Neural crest cell (in vitro differentiated cells): Measurements from ENCODE around the gene GFRA1. TPM values are rescaled to one million over a fixed set of nuclear protein-coding genes. Genes with fewer than 3 reads are reported as not detected.

Experiments used
- DNase-seq: peaks from one replicate; pipeline ENCODE4 v3.0.0; 2021; ENCODE audit warnings: low read depth, mixed read lengths, low spot score
- H3K27ac Mint-ChIP-seq: one replicate; pipeline ENCODE4 v1.8.0; 2021; ENCODE audit warnings: mild to moderate bottlenecking, mixed read lengths; ENCODE audit not compliant: unreplicated experiment
- H3K27me3 Mint-ChIP-seq: 2 replicates; pipeline ENCODE4 v1.8.0; 2021; ENCODE audit warnings: low read depth, mild to moderate bottlenecking, mixed read lengths
- H3K36me3 Mint-ChIP-seq: 2 replicates; pipeline ENCODE4 v1.8.0; 2021; ENCODE audit warnings: low read depth, mild to moderate bottlenecking, mixed read lengths
- H3K4me1 Mint-ChIP-seq: 2 replicates; pipeline ENCODE4 v1.8.0; 2021; ENCODE audit warnings: mixed read lengths
- H3K4me3 Mint-ChIP-seq: one replicate; pipeline ENCODE4 v1.8.0; 2021; ENCODE audit warnings: mild to moderate bottlenecking, mixed read lengths
- H3K9me3 Mint-ChIP-seq: 2 replicates; pipeline ENCODE4 v1.8.0; 2021; ENCODE audit warnings: mixed read lengths
- total RNA-seq: library from RNA; stranded (reverse); gene quantifications from 2 replicates; pipeline ENCODE4 v1.2.1, GENCODE V29; 2021
- TF ChIP-seq, protein P1 (sequence below): fragments of 200-600 bp; sonication (generic); conservative IDR thresholded peaks from 2 replicates; pipeline ENCODE4 v1.5.0; 2021; ENCODE audit warnings: antibody characterized with exemption, mild to moderate bottlenecking

Gene GFRA1
- total RNA-seq, 1 donor from 2014 or later = 72.4 TPM

GRCh38 chr10:116141855-116142254, 131.2 kb downstream of the GFRA1 start:
- TF ChIP-seq, protein P1, sequence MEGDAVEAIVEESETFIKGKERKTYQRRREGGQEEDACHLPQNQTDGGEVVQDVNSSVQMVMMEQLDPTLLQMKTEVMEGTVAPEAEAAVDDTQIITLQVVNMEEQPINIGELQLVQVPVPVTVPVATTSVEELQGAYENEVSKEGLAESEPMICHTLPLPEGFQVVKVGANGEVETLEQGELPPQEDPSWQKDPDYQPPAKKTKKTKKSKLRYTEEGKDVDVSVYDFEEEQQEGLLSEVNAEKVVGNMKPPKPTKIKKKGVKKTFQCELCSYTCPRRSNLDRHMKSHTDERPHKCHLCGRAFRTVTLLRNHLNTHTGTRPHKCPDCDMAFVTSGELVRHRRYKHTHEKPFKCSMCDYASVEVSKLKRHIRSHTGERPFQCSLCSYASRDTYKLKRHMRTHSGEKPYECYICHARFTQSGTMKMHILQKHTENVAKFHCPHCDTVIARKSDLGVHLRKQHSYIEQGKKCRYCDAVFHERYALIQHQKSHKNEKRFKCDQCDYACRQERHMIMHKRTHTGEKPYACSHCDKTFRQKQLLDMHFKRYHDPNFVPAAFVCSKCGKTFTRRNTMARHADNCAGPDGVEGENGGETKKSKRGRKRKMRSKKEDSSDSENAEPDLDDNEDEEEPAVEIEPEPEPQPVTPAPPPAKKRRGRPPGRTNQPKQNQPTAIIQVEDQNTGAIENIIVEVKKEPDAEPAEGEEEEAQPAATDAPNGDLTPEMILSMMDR = no peak
- H3K9me3 Mint-ChIP-seq = no peaks in the 10 kb centered on the region
- H3K4me3 Mint-ChIP-seq = no peak overlapping the region
- DNase-seq = no peak
- H3K27me3 Mint-ChIP-seq = no peaks in the 10 kb centered on the region
- no peak overlapping the region for H3K27ac Mint-ChIP-seq
- H3K4me1 Mint-ChIP-seq = peaks cover 11% of the 10 kb centered on the region
- peaks cover 3% of the 10 kb centered on the region for H3K36me3 Mint-ChIP-seq

DNA sequence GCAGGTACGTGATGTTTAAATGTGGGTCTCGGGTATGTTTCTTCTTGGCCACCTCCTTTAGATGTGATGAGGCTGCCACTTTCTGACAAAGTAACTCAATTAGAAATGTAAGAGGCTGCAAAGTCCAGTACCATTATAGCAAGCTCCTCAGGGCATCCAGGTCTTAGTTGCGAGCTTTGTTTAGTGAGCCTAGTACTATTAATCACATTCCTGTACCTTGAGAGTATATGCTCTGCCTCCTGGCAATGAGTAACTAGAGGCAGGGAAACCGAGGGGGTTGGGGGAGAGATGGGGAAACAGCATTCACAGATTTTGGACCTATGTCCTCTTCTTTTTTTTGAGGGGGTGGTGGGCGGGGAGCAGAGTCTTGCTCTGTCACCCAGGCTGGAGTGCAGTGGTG, 131.8 kb downstream of the GFRA1 start:
- no peak overlapping the region for H3K4me3 Mint-ChIP-seq
- no peak for DNase-seq
- TF ChIP-seq, protein P1 = no peak
- H3K4me1 Mint-ChIP-seq = peaks cover 5% of the 10 kb centered on the region
- H3K27ac Mint-ChIP-seq = no peak overlapping the region
- no peaks in the 10 kb centered on the region for H3K27me3 Mint-ChIP-seq
- peaks cover 3% of the 10 kb centered on the region for H3K36me3 Mint-ChIP-seq
- H3K9me3 Mint-ChIP-seq = no peaks in the 10 kb centered on the region

GRCh38 chr10:116139886-116140285, 133.1 kb downstream of the GFRA1 start:
- no peak for DNase-seq
- H3K9me3 Mint-ChIP-seq = no peaks in the 10 kb centered on the region
- H3K27me3 Mint-ChIP-seq = no peaks in the 10 kb centered on the region
- peaks cover 4% of the 10 kb centered on the region for H3K4me1 Mint-ChIP-seq
- no peak overlapping the region for H3K4me3 Mint-ChIP-seq
- TF ChIP-seq, protein P1 = no peak
- H3K36me3 Mint-ChIP-seq = peaks cover 3% of the 10 kb centered on the region
- no peak overlapping the region for H3K27ac Mint-ChIP-seq

DNA sequence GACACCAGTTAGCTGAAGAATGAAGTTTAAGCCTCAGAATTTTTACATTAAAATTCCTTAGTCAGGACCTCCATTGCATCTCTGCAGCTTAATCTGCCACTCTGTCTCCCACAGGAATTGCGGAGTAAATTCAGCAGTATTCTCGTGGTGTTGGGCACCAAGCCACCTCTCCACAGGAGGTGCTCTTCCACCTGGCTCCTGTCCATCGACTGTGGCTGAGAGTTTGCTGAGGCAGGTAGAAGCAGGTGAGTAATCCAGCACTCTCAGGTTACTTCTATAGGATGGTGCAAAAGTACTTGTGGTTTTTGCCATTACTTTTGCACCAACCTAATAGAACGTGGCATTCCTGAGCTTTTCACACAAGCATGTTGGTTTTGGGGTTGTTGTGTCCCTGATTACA, 134.1 kb downstream of the GFRA1 start:
- Mint-ChIP-seq H3K27me3 (no peaks in the 10 kb centered on the region), H3K4me3 (no peak overlapping the region), H3K27ac (no peak overlapping the region), H3K36me3 (peaks cover 3% of the 10 kb centered on the region), H3K9me3 (no peaks in the 10 kb centered on the region), H3K4me1 (peaks cover 9% of the 10 kb centered on the region)
- TF ChIP-seq, protein P1 = no peak
- no peak for DNase-seq

DNA sequence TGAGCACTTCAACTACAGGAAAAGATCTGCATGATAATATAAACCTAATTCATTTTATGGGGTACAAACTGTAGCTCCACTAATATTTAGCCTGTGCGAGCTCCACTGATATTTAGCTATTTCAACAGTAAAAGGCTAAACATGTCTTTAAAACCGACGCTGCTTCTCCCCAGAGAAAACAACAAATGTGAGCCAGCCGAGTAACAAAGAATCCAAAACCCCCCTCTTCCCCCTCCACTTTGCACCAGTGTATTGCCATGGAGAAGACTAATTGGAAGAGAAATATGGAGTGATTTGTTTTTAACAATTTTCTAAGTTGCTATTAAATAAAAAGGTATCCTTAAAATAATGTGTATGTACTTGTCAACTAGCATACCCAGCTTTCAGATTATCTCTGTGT, 136.7 kb downstream of the GFRA1 start:
- no peaks in the 10 kb centered on the region for H3K27me3 Mint-ChIP-seq
- H3K9me3 Mint-ChIP-seq = peaks cover 3% of the 10 kb centered on the region
- peaks cover 17% of the 10 kb centered on the region for H3K4me1 Mint-ChIP-seq
- TF ChIP-seq, protein P1 = no peak
- H3K27ac Mint-ChIP-seq = no peak overlapping the region
- DNase-seq = no peak
- H3K4me3 Mint-ChIP-seq = no peak overlapping the region
- H3K36me3 Mint-ChIP-seq = peaks cover 9% of the 10 kb centered on the region

GRCh38 chr10:116134322-116134721, 138.7 kb downstream of the GFRA1 start:
- Mint-ChIP-seq H3K4me3 (no peak overlapping the region), H3K36me3 (peaks cover 15% of the 10 kb centered on the region), H3K9me3 (peaks cover 3% of the 10 kb centered on the region), H3K27ac (no peak overlapping the region), H3K27me3 (no peaks in the 10 kb centered on the region), H3K4me1 (peaks cover 17% of the 10 kb centered on the region)
- DNase-seq = no peak
- TF ChIP-seq, protein P1 = no peak
